SK-N-SH (cell line): ENCODE data around the gene CHD5. TPM values are rescaled to one million over a fixed set of nuclear protein-coding genes. Genes with fewer than 3 reads are reported as not detected.

Experiments used
- CTCF ChIA-PET: fragments of 300-600, 350-600 bp; formaldehyde crosslinking; extraction: SDS; loops from one replicate; lab custom pipeline; 2021; lab: Yijun Ruan, JAX
- POLR2A ChIA-PET: fragments of 350-600 bp; sonication (Branson Sonifier 250); formaldehyde crosslinking; extraction: SDS; loops from one replicate; lab custom pipeline; 2020; ENCODE audit warnings: antibody characterized with exemption, inconsistent platforms; lab: Yijun Ruan, JAX
- DNase-seq: peaks from one replicate; pipeline ENCODE4 v3.0.0; 2012
- H2AFZ ChIP-seq: fragments of 200-600 bp; sonication (generic); 2 replicates; pipeline ENCODE4 v1.8.1; 2016; ENCODE audit warnings: antibody characterized with exemption, mild to moderate bottlenecking, low read depth
- H3F3A ChIP-seq: fragments of 200-600 bp; sonication (generic); replicated peaks from 2 replicates; pipeline ENCODE3; 2016; ENCODE audit warnings: antibody characterized with exemption, mild to moderate bottlenecking; ENCODE audit not compliant: insufficient read depth
- H3K27ac ChIP-seq, 2 experiments: fragments of 200-500 bp in 1 of 2; fragments of 200-600 bp in 1 of 2; sonication (Bioruptor generic) in 1 of 2; sonication (generic), shearing (Covaris generic) in 1 of 2; 2 replicates each; pipeline versions ENCODE4 v1.5.1 to v1.6.1; 2014 to 2016; ENCODE audit warnings: low read depth in 2 of 2, inconsistent platforms in 1 of 2, low read length in 1 of 2, mild to moderate bottlenecking in 1 of 2, mixed read lengths in 1 of 2
- H3K27me3 ChIP-seq: fragments of 200-600 bp; sonication (generic), shearing (Covaris generic); 2 replicates; pipeline ENCODE4 v1.6.1; 2016; ENCODE audit warnings: mixed run types; ENCODE audit not compliant: insufficient read depth
- H3K36me3 ChIP-seq, 2 experiments: fragments of 200-500 bp in 1 of 2; fragments of 200-600 bp in 1 of 2; sonication (Bioruptor generic) in 1 of 2; sonication (generic) in 1 of 2; replicated peaks in 1 of 2; 2 replicates each; pipeline versions ENCODE3 to v1.5.1; 2014 to 2016; ENCODE audit warnings: low read length in 1 of 2, mild to moderate bottlenecking in 1 of 2; ENCODE audit not compliant: insufficient read depth in 2 of 2, control insufficient read depth in 1 of 2
- H3K4me1 ChIP-seq, 2 experiments: fragments of 200-500 bp in 1 of 2; fragments of 200-600 bp in 1 of 2; sonication (Bioruptor generic) in 1 of 2; sonication (generic), shearing (Covaris generic) in 1 of 2; 2 replicates each; pipeline versions ENCODE4 v1.5.1 to v1.6.1; 2014 to 2016; ENCODE audit warnings: low read depth in 1 of 2, low read length in 1 of 2, mixed run types in 1 of 2; ENCODE audit not compliant: insufficient read depth in 2 of 2, control insufficient read depth in 1 of 2
- H3K4me2 ChIP-seq: fragments of 200-600 bp; sonication (generic), shearing (Covaris generic); 2 replicates; pipeline ENCODE4 v1.6.1; 2017; ENCODE audit warnings: mixed run types
- H3K4me3 ChIP-seq, 2 experiments: fragments of 200-500 bp in 1 of 2; fragments of 200-600 bp in 1 of 2; sonication (Bioruptor generic) in 1 of 2; sonication (generic), shearing (Covaris generic) in 1 of 2; 2 replicates each; pipeline versions ENCODE4 v1.5.1 to v1.8.1; 2014 to 2016; ENCODE audit warnings: low read depth in 2 of 2, inconsistent platforms in 1 of 2, low read length in 1 of 2, mild to moderate bottlenecking in 1 of 2, mixed read lengths in 1 of 2, moderate library complexity in 1 of 2
- H3K79me2 ChIP-seq: fragments of 200-600 bp; sonication (generic); 2 replicates; pipeline ENCODE4 v1.8.1; 2017; ENCODE audit warnings: mild to moderate bottlenecking; ENCODE audit not compliant: insufficient read depth
- H3K9ac ChIP-seq: fragments of 200-600 bp; sonication (generic); 2 replicates; pipeline ENCODE4 v1.6.1; 2017; ENCODE audit warnings: mixed run types
- H3K9me2 ChIP-seq: fragments of 200-600 bp; sonication (generic); 2 replicates; pipeline ENCODE4 v1.6.1; 2017; ENCODE audit warnings: mixed run types
- H3K9me3 ChIP-seq: fragments of 200-600 bp; sonication (generic); 2 replicates; pipeline ENCODE4 v1.6.1; 2017; ENCODE audit warnings: mixed run types, mild to moderate bottlenecking, moderate library complexity
- H4K20me1 ChIP-seq: fragments of 200-600 bp; sonication (generic); 2 replicates; pipeline ENCODE4 v1.6.1; 2017; ENCODE audit warnings: mild to moderate bottlenecking, mixed run types; ENCODE audit not compliant: insufficient read depth
- ELF1 ChIP-seq: IDR thresholded peaks from 2 replicates; pipeline ENCODE4 v1.4.0; 2012
- FOSL2 ChIP-seq: IDR thresholded peaks from 2 replicates; pipeline ENCODE4 v1.4.0; 2012; ENCODE audit warnings: low read depth, mild to moderate bottlenecking, moderate library complexity, borderline replicate concordance
- MEF2A ChIP-seq: IDR thresholded peaks from 2 replicates; pipeline ENCODE4 v1.4.0; 2012; ENCODE audit warnings: low read depth, borderline replicate concordance
- NFIC ChIP-seq: IDR thresholded peaks from 2 replicates; pipeline ENCODE4 v1.4.0; 2012; ENCODE audit warnings: borderline replicate concordance
- RAD21 ChIP-seq: IDR thresholded peaks from 2 replicates; pipeline ENCODE4 v1.6.1; 2012; ENCODE audit warnings: mild to moderate bottlenecking, low read length
- RFX5 ChIP-seq: IDR thresholded peaks from 2 replicates; pipeline ENCODE4 v1.6.1; 2012; ENCODE audit warnings: mild to moderate bottlenecking, improper control_type of control experiment, low read length
- RXRA ChIP-seq: IDR thresholded peaks from 2 replicates; pipeline ENCODE4 v1.4.0; 2012; ENCODE audit warnings: low read depth, mild to moderate bottlenecking, borderline replicate concordance
- TAF1 ChIP-seq: IDR thresholded peaks from 2 replicates; pipeline ENCODE4 v1.6.1; 2012; ENCODE audit warnings: low read depth, mild to moderate bottlenecking, low read length, moderate library complexity, borderline replicate concordance
- TCF12 ChIP-seq: IDR thresholded peaks from 2 replicates; pipeline ENCODE4 v1.4.0; 2012
- WGBS: methylation state at CpG from one replicate; pipeline ENCODE4 v1.1.6; 2017; ENCODE audit warnings: low lambda C conversion rate; 5-methylcytosine and 5-hydroxymethylcytosine counted together
- polyA plus RNA-seq, 3 experiments: library from polyadenylated mRNA; depleted of rRNA; stranded (reverse); fragments of >200 nt; gene quantifications; 2 replicates each; pipeline ENCODE4 v1.2.3, GENCODE V29; 2012
- TF ChIP-seq, protein P1 (sequence below): IDR thresholded peaks from 2 replicates; pipeline ENCODE4 v1.4.0; 2012; ENCODE audit warnings: low read depth

Gene CHD5
- polyA plus RNA-seq, 1 of the 3 experiments (the other 2 are of a cell fraction) = 0.26 TPM

DNA sequence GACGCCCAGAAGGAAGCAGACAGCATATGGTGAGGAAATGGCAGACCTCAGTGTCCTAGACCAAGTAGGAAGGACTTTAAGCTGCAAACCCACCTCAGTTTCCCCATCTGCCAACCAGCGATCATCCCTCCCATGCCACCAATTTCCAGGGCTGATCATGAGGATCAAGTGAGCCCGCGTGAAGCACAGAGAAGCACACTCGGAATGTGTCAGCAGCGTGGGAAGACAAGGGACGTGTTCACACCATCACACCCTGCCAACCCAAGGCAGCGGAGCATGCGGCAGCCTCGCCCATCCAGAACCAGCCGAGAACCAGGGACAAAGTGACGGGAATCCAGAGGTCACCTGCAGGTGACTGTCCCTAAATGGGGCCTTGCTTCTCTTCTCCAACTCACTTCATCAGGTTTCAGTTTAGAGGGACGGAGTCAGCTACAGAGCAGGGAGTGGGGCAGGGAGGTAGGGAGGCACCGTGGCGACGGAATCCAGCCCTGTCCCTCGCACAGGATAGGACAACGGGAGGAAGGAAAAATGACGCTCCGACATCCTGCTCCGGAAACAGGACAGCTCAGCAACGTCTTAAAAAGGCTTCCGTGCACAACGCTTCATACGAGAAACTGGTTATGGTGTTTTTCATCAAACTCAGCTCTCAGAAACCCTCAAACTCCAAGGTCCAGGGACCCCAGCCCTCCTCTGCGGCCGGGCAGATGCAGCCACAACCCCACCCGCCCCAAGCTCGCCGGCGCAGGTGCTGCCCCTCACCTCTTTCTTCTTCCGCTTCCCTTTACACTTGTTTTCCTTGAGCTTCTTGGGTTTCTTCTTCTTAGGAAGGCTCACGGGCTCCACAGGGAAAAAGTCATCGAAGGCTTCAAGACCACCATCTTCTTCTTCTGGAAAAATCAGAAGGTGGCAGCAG is 12.5 kb downstream of the CHD5 start:
- Histone ChIP-seq H3K27me3 (no peaks in the 10 kb centered on the region), H3K9ac (no peak overlapping the region), H3K79me2 (no peaks in the 10 kb centered on the region), H3F3A (no peaks in the 10 kb centered on the region), H3K27ac (no peak overlapping the region), H3K4me2 (no peak overlapping the region), H2AFZ (no peak overlapping the region), H3K9me2 (no peaks in the 10 kb centered on the region), H3K4me1 (peaks cover 0 to 36% of the 10 kb centered on the region in 2 experiments; a peak in 1 of 4 replicates), H3K4me3 (no peak overlapping the region), H4K20me1 (no peaks in the 10 kb centered on the region), H3K9me3 (no peaks in the 10 kb centered on the region), H3K36me3 (no peaks in the 10 kb centered on the region)
- DNase-seq = no peak
- ChIA-PET POLR2A (no interaction called here), CTCF (interaction anchor here (1.1 to 1.6 kb wide), 4 partner anchors 15 to 271 kb away, joined by 3 to 4 read pairs (median 3); no protein-coding TSS in a partner anchor)
- WGBS = 74% methylated on average over 30 of the region's 34 CpGs
- TF ChIP-seq RXRA = no peak
- TF ChIP-seq FOSL2 = no peak
- TF ChIP-seq NFIC = no peak
- TF ChIP-seq RAD21 = no peak
- no peak for TF ChIP-seq MEF2A
- TF ChIP-seq, protein P1, sequence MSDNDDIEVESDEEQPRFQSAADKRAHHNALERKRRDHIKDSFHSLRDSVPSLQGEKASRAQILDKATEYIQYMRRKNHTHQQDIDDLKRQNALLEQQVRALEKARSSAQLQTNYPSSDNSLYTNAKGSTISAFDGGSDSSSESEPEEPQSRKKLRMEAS = no peak
- no peak for TF ChIP-seq ELF1
- no peak for TF ChIP-seq TCF12
- TF ChIP-seq RFX5 = no peak

DNA sequence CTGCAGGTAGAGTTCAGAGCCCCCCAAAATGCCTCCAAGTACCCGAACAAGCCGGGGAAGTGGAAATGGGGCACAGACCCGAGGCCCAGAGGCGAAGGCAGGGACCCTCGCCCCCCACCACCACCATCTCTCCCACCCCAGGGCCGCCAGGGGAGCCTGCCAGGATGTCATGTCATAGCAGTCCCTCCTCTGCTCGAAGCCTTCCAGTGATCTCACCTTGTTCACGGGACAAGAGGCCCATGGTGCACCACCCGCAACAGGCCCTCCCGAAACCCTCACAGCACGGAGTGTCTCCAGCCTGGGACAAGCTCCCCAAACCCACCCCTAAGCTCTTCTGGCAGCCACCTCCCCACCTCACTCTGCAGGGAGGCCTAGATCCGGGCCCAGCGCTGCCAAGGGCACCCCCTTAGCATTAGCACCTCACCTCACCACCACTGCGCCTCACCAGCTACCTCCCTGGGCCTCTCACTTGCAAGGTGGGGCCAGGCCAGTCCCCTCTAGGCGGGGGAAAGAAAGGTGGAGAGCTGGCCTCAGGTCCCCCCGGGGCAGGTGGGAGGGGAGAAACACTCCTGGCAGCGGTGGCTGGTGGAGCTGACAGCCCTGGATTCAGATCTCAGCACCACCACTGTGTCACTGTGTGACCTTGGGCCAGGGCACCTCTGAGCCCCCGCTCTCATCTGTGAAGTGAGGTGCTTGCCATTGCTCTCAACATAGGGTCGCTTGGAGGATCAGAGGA is 13.3 kb downstream of the CHD5 start:
- H2AFZ ChIP-seq = no peak overlapping the region
- H3K36me3 ChIP-seq = no peaks in the 10 kb centered on the region
- H3K27me3 ChIP-seq = no peaks in the 10 kb centered on the region
- TF ChIP-seq TAF1 = no peak
- H3K9ac ChIP-seq = no peak overlapping the region
- H4K20me1 ChIP-seq = no peaks in the 10 kb centered on the region
- no peak overlapping the region for H3K4me3 ChIP-seq
- H3K9me2 ChIP-seq = no peaks in the 10 kb centered on the region
- H3K4me2 ChIP-seq = no peak overlapping the region
- H3K9me3 ChIP-seq = no peaks in the 10 kb centered on the region
- CTCF ChIA-PET = interaction anchor here (1.1 to 2.5 kb wide), 5 partner anchors 14 to 106 kb away, joined by 3 to 10 read pairs (median 4); no protein-coding TSS in a partner anchor
- no peak overlapping the region for H3K27ac ChIP-seq
- no peaks in the 10 kb centered on the region for H3F3A ChIP-seq
- POLR2A ChIA-PET = no interaction called here
- 36% methylated on average over 6 of the region's 19 CpGs for WGBS
- peaks cover 0 to 41% of the 10 kb centered on the region in 2 experiments; a peak in 1 of 4 replicates for H3K4me1 ChIP-seq
- no peak for DNase-seq
- H3K79me2 ChIP-seq = no peaks in the 10 kb centered on the region
